GM12801 (cell line): ENCODE results near the gene PLA2G2F.

Experiments
- TF ChIP-seq, protein P1 (sequence below): IDR thresholded peaks from one replicate; pipeline ENCODE4 v1.5.1; 2011; ENCODE audit warnings: control low read depth; ENCODE audit not compliant: insufficient read length; ENCODE audit errors: extremely low read depth

Gene PLA2G2F

DNA sequence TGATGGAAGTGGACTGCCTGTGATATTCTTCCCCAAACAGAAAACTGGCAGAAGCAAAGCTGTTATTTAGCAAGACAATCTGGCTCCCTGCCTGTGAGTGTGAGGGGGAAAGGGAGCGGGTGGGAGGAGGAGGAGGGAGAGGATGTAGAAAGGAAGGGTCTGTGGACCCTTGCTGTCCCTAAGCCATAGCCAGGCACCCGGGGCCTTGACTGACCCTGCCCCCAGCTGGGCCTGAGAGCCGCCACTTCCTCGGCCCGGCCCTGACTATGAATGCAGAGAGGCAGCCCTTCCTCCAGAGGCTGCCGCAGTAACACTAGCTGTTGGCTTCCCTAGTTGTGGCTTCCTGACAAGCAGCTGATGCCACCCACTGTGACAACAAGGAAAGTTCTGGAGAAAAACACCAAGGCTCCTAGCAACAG, 13.9 kb downstream of the PLA2G2F start:
- TF ChIP-seq, protein P1, sequence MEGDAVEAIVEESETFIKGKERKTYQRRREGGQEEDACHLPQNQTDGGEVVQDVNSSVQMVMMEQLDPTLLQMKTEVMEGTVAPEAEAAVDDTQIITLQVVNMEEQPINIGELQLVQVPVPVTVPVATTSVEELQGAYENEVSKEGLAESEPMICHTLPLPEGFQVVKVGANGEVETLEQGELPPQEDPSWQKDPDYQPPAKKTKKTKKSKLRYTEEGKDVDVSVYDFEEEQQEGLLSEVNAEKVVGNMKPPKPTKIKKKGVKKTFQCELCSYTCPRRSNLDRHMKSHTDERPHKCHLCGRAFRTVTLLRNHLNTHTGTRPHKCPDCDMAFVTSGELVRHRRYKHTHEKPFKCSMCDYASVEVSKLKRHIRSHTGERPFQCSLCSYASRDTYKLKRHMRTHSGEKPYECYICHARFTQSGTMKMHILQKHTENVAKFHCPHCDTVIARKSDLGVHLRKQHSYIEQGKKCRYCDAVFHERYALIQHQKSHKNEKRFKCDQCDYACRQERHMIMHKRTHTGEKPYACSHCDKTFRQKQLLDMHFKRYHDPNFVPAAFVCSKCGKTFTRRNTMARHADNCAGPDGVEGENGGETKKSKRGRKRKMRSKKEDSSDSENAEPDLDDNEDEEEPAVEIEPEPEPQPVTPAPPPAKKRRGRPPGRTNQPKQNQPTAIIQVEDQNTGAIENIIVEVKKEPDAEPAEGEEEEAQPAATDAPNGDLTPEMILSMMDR, result no peak

DNA sequence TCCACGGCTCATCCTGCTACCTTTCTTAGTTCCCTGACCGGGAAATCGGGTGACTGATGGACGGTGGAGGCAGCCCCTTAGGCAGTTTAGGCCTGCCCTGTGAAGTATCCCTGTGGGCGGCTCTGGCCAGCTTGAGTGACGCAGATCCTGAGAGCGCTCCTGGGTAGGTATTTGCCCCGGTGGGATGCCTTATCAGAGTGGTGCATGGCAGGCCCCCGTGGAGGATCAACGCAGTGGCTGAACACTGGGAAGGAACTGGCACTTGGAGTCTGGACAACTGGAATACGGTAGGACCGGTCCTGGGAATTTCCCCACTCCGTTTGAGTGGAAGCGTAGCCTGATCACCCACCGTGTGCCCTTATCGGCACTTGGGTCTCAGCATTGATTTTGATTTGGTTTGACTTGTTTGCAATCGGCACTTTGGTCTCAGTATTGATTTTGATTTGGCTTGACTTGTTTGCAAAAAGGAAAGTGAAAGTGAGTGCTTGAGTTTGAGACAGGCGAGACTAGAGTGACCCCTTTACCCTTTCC, 15.2 kb downstream of the PLA2G2F start:
- TF ChIP-seq, protein P1, result no peak

DNA sequence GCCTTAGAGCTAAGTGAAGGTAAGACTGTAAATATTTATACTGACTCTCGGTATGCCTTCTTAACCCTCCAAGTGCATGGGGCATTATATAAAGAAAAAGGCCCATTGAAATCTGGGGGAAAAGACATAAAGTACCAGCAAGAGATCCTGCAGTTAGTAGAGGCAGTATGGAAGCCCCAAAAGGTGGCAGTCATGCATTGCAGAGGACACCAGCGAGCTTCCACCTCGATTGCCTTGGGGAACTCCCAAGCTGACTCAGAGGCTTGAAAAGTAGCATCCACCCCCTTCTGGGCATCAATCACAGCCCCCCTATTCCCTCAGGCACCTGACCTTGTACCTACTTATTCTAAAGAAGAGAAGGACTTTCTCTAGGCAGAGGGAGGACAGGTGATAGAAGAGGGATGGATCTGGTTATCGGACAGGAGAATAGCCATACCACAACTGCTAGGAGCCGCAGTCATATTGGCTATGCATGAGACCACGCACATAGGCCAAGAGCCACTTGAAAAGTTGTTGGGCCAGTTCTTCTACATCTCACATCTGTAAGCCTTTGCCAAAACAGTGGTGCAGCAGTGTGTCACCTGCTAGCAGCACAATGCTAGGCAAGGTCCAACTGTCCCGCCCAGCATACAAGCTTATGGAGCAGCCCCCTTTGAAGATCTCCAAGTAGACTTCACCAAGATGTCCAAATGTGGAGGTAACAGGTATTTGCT, 19.4 kb downstream of the PLA2G2F start:
- TF ChIP-seq, protein P1, result no peak

DNA sequence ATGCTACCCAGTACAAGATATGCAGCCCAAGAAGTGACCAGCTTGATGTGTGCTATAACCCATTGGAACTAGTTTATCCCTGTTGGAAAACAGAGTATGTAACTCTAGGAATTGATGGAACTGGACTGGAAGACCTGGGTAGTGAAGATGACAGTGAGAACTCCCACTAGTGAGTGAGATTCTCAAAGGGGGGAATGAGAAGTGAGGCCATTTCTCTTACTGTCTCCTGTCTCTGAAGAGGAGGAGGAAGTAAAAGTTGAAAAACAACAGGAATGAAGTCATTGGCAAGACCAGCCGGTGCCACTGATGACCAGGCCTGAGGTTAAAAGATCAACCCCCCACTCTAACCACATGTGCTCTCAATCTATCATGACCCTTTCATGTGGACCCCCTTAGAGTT, 20.9 kb downstream of the PLA2G2F start:
- TF ChIP-seq, protein P1, result no peak

DNA sequence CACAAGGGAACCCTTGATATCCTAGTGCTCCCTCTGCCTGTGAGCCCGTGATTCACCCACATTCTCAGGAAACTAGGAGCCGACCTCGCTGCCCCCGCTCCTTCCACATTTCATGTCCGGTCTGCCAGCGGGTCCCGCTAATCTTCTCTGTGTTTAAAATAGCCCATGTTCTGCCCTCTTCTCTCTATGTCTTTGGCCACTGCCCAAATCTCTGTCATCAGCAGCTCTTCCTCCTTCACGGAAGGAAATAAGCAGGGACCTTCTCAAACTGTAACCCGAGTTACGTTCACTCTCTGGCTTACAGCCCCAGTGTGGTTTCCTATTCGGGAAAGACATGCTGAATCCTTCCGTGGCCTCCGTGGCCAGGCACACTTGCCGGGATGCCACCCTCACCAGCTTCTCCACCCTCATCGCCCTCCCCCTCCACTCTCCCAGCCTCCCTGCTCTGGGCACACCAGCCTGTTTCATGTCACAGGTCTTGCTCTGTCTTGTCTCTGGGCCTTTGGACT, 25.6 kb downstream of the PLA2G2F start:
- TF ChIP-seq, protein P1, result no peak

DNA sequence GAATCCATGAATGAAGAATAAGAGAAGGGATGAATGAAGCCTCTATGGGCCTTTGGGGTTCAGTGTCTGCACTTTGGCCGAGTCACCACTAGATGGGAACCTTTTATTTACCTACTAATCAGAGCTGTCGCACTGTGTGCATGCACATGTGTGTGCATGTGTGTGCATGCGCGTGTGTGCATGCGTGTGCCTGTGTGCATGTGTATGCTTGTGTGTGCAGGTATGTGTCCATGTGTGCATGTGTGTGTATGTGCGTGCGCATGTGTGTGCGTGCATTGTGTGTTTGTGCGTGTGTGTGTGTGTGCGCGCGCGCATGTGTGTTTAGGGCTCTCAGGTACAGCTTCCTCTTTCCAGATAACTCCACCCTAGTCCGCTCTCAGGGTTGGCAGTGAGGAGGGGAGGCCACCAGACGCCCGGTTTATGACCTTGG, 26.4 kb downstream of the PLA2G2F start:
- TF ChIP-seq, protein P1, result no peak

DNA sequence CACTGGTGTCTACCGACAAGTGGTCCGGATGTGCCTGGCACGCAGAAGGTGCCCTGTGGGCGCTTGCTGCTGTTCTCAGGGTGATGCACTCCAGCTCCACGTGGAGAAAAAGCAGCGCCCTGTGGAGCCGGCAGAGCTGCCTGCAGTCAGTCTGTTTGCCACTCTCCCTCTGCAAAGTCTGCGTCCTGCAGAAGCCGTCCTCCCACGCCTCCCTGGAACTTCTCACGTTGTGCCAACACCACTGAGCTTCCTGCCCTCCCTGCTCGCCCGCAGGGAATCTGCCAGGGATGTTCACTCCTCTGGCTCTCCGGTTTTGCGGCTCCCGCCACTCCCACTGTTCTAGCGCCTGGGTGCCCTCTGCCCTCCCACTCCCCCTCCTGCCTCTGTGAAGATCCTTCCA, 26.9 kb downstream of the PLA2G2F start:
- TF ChIP-seq, protein P1, result no peak
